ENCODE results near the gene PANX1. TPM values are rescaled to one million over a fixed set of nuclear protein-coding genes. Genes with fewer than 3 reads are reported as not detected.

PANX1 gene
- total RNA-seq, 1 experiment from 2014 or later: 39.0 TPM

DNA sequence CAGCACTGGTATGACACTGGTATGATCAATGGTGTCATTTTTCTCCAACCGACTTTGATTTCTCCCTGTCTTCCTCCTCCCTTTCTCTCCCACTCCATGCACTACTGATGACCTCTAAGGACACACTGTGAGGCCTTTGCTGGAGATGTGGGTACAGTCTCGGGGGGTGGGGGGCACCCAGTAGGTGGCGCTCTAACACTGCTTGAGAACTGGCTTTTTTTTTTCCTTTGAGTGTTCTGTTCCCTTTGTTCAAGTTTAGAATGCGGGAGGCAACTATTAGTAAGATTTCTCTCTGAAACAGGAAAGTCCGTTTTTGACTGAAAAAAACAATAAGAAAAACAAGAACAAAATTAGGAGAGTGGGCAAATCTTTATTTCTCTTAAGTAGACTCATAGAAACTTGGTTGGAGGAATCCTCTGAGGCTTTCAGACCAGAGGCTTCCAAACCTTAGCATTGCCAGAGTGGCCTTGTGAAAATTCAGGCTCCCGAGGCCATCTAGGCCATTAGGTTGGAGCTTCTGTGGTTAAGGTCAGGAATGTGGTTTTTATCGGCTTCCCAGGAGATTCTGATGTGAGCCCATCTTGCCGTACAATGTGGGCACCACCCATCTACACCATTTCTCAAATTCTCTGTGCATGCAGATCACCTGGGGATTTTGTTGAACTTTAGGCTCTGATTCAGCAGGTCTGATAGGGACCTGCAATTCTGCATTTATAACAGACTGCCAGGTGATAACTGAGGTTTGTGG, 43.2 kb downstream of the PANX1 start:
- Histone ChIP-seq H3K9me3 (ENCODE audit: low read depth, low read length, poor library complexity, severe bottlenecking) (no peaks in the 10 kb centered on the region), H3K27ac (ENCODE audit: low read depth, low read length, poor library complexity, severe bottlenecking) (no peak overlapping the region), H3K27me3 (replicated peaks; ENCODE audit: insufficient read depth, low read depth, low read length, poor library complexity) (no peaks in the 10 kb centered on the region), H3K4me3 (ENCODE audit: low read depth, low read length, poor library complexity, severe bottlenecking) (no peak overlapping the region), H3K36me3 (ENCODE audit: insufficient read depth, low read length, poor library complexity, severe bottlenecking) (no peaks in the 10 kb centered on the region), H3K4me1 (ENCODE audit: insufficient read depth, low read length, poor library complexity, severe bottlenecking) (no peaks in the 10 kb centered on the region)
- BruUV-seq (replicated peaks): no TSS peak
- POLR2A ChIA-PET (ENCODE audit: low non-redundant PET): interaction anchor here (0.6 kb wide), 1 partner anchor 1547 kb away, joined by 14 read pairs; no protein-coding TSS in a partner anchor
- TF ChIP-seq, protein P1, sequence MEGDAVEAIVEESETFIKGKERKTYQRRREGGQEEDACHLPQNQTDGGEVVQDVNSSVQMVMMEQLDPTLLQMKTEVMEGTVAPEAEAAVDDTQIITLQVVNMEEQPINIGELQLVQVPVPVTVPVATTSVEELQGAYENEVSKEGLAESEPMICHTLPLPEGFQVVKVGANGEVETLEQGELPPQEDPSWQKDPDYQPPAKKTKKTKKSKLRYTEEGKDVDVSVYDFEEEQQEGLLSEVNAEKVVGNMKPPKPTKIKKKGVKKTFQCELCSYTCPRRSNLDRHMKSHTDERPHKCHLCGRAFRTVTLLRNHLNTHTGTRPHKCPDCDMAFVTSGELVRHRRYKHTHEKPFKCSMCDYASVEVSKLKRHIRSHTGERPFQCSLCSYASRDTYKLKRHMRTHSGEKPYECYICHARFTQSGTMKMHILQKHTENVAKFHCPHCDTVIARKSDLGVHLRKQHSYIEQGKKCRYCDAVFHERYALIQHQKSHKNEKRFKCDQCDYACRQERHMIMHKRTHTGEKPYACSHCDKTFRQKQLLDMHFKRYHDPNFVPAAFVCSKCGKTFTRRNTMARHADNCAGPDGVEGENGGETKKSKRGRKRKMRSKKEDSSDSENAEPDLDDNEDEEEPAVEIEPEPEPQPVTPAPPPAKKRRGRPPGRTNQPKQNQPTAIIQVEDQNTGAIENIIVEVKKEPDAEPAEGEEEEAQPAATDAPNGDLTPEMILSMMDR (conservative IDR thresholded peaks at IDR 0.05; ENCODE audit: low read depth, low read length): peak; percentile 98
- TF ChIP-seq EZH2 (IDR thresholded peaks at IDR 0.05; ENCODE audit: borderline replicate concordance, low read depth, low read length, poor library complexity, severe bottlenecking): no peak
- intact Hi-C loops (cut with micrococcal nuclease; ENCODE audit: unreplicated experiment): no loop called here
- peak; percentile 68 for DNase-seq (ENCODE audit: low spot score)
- CTCF ChIA-PET: interaction anchor here (0.5 to 0.6 kb wide), 2 partner anchors 96 to 333 kb away, joined by 3 to 4 read pairs; no protein-coding TSS in a partner anchor

DNA sequence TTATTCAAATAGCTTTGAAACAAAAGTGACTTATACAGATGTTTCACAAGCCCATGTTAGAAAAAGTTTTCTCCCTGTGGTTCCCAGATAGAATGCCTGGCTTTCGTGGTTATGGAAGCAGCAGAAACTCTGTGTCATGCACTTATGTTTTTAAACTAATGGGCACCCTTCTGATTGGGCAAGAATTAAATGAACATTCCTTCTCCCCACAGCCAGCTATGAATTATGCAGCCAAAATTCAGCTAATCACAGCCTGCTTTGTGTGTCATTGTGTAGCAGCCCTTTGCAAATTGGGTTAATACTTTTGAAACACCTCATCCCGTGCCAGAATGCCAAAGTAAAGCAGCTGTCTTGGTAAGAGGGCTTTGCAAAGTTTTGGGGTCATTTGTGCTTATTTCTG, 46.9 kb downstream of the PANX1 start:
- intact Hi-C loops (cut with micrococcal nuclease; ENCODE audit: unreplicated experiment): no loop called here
- Histone ChIP-seq H3K9me3 (ENCODE audit: low read depth, low read length, poor library complexity, severe bottlenecking) (no peaks in the 10 kb centered on the region), H3K27me3 (replicated peaks; ENCODE audit: insufficient read depth, low read depth, low read length, poor library complexity) (no peaks in the 10 kb centered on the region), H3K36me3 (ENCODE audit: insufficient read depth, low read length, poor library complexity, severe bottlenecking) (peaks cover 6% of the 10 kb centered on the region), H3K27ac (ENCODE audit: low read depth, low read length, poor library complexity, severe bottlenecking) (no peak overlapping the region), H3K4me1 (ENCODE audit: insufficient read depth, low read length, poor library complexity, severe bottlenecking) (no peaks in the 10 kb centered on the region), H3K4me3 (ENCODE audit: low read depth, low read length, poor library complexity, severe bottlenecking) (no peak overlapping the region)
- TF ChIP-seq, protein P1 (conservative IDR thresholded peaks at IDR 0.05; ENCODE audit: low read depth, low read length): no peak
- no peak for TF ChIP-seq EZH2 (IDR thresholded peaks at IDR 0.05; ENCODE audit: borderline replicate concordance, low read depth, low read length, poor library complexity, severe bottlenecking)
- CTCF ChIA-PET: interaction anchor here (1.1 kb wide), 1 partner anchor 341 kb away, joined by 3 read pairs; no protein-coding TSS in a partner anchor
- BruUV-seq (replicated peaks): no TSS peak
- POLR2A ChIA-PET (ENCODE audit: low non-redundant PET): no interaction called here
- peak; percentile 54 for DNase-seq (ENCODE audit: low spot score)

DNA sequence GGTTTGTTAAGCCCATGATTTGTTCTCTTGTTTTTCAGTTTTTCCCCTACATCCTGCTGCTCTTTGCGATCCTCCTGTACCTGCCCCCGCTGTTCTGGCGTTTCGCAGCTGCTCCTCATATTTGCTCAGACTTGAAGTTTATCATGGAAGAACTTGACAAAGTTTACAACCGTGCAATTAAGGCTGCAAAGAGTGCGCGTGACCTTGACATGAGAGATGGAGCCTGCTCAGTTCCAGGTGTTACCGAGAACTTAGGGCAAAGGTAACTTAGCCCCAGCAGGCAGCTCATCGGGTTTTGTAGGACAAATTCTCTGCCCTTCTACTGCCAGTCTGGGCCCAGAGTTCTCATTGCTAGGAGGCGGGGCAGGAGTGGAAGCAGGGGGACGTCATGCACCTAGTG, 49.7 kb downstream of the PANX1 start:
- TF ChIP-seq EZH2 (IDR thresholded peaks at IDR 0.05; ENCODE audit: borderline replicate concordance, low read depth, low read length, poor library complexity, severe bottlenecking): no peak
- TF ChIP-seq, protein P1 (conservative IDR thresholded peaks at IDR 0.05; ENCODE audit: low read depth, low read length): no peak
- H3K27ac ChIP-seq (ENCODE audit: low read depth, low read length, poor library complexity, severe bottlenecking): no peak overlapping the region
- POLR2A ChIA-PET (ENCODE audit: low non-redundant PET): no interaction called here
- no peak overlapping the region for H3K4me3 ChIP-seq (ENCODE audit: low read depth, low read length, poor library complexity, severe bottlenecking)
- no peaks in the 10 kb centered on the region for H3K4me1 ChIP-seq (ENCODE audit: insufficient read depth, low read length, poor library complexity, severe bottlenecking)
- CTCF ChIA-PET: no interaction called here
- peaks cover 15% of the 10 kb centered on the region for H3K36me3 ChIP-seq (ENCODE audit: insufficient read depth, low read length, poor library complexity, severe bottlenecking)
- intact Hi-C loops (cut with micrococcal nuclease; ENCODE audit: unreplicated experiment): no loop called here
- H3K27me3 ChIP-seq (replicated peaks; ENCODE audit: insufficient read depth, low read depth, low read length, poor library complexity): no peaks in the 10 kb centered on the region
- DNase-seq (ENCODE audit: low spot score): no peak
- no TSS peak for BruUV-seq (replicated peaks)
- H3K9me3 ChIP-seq (ENCODE audit: low read depth, low read length, poor library complexity, severe bottlenecking): no peaks in the 10 kb centered on the region

All from A673 (cell line).